Measurements from ENCODE around the gene PAAF1. TPM values are rescaled to one million over a fixed set of nuclear protein-coding genes. Genes with fewer than 3 reads are reported as not detected.
"Not testable (repeated sequence)": the region's sequence is repeated elsewhere in the genome, so short reads cannot be mapped to it uniquely, and the experiment has no call there.

PAAF1 gene
- total RNA-seq, 2 donors from 2014 or later: 32.0 to 40.6 TPM

- no peaks in the 10 kb centered on the region for H3K27me3 Mint-ChIP-seq
- ATAC-seq (replicated peaks): no peak
- H3K9me3 Mint-ChIP-seq: no peaks in the 10 kb centered on the region
- peaks cover 85% of the 10 kb centered on the region for H3K36me3 Mint-ChIP-seq (ENCODE audit: low read depth)
- H3K27ac Mint-ChIP-seq: peak overlapping the region; percentile 26
- no peak overlapping the region for H3K4me3 Mint-ChIP-seq
- H3K4me1 Mint-ChIP-seq: peaks cover 7% of the 10 kb centered on the region
These were observed 35.2 kb downstream of the PAAF1 start for GRCh38 chr11:73912026-73912425.

- Mint-ChIP-seq H3K4me3 (no peak overlapping the region), H3K4me1 (peaks cover 4% of the 10 kb centered on the region), H3K27ac (no peak overlapping the region), H3K36me3 (ENCODE audit: low read depth) (peaks cover 93% of the 10 kb centered on the region), H3K9me3 (no peaks in the 10 kb centered on the region), H3K27me3 (no peaks in the 10 kb centered on the region)
- ATAC-seq (replicated peaks): no peak
These were observed 36.7 kb downstream of the PAAF1 start for GRCh38 chr11:73913472-73913871.

- H3K9me3 Mint-ChIP-seq: no peaks in the 10 kb centered on the region
- H3K27ac Mint-ChIP-seq: no peak overlapping the region
- H3K4me3 Mint-ChIP-seq: no peak overlapping the region
- no peak for ATAC-seq (replicated peaks)
- no peaks in the 10 kb centered on the region for H3K27me3 Mint-ChIP-seq
- H3K4me1 Mint-ChIP-seq: peaks cover 3% of the 10 kb centered on the region
- H3K36me3 Mint-ChIP-seq (ENCODE audit: low read depth): peaks cover 96% of the 10 kb centered on the region
These were observed 37.5 kb downstream of the PAAF1 start for GRCh38 chr11:73914284-73914683.

GRCh38 chr11:73916435-73916834, 39.6 kb downstream of the PAAF1 start:
- H3K4me3 Mint-ChIP-seq: no peak overlapping the region
- ATAC-seq (replicated peaks): no peak
- no peaks in the 10 kb centered on the region for H3K9me3 Mint-ChIP-seq
- no peaks in the 10 kb centered on the region for H3K27me3 Mint-ChIP-seq
- H3K4me1 Mint-ChIP-seq: no peaks in the 10 kb centered on the region
- H3K27ac Mint-ChIP-seq: no peak overlapping the region
- H3K36me3 Mint-ChIP-seq (ENCODE audit: low read depth): peaks cover 88% of the 10 kb centered on the region

- H3K27me3 Mint-ChIP-seq: no peaks in the 10 kb centered on the region
- H3K36me3 Mint-ChIP-seq (ENCODE audit: low read depth): peaks cover 84% of the 10 kb centered on the region
- H3K27ac Mint-ChIP-seq: no peak overlapping the region
- no peaks in the 10 kb centered on the region for H3K9me3 Mint-ChIP-seq
- no peak for ATAC-seq (replicated peaks)
- H3K4me1 Mint-ChIP-seq: no peaks in the 10 kb centered on the region
- no peak overlapping the region for H3K4me3 Mint-ChIP-seq
These were observed 44.4 kb downstream of the PAAF1 start for GRCh38 chr11:73921180-73921579.

GRCh38 chr11:73929388-73929787, 52.6 kb downstream of the PAAF1 start:
- no peak for ATAC-seq (replicated peaks)
- H3K27ac Mint-ChIP-seq: no peak overlapping the region
- no peaks in the 10 kb centered on the region for H3K9me3 Mint-ChIP-seq
- H3K4me1 Mint-ChIP-seq: no peaks in the 10 kb centered on the region
- no peaks in the 10 kb centered on the region for H3K27me3 Mint-ChIP-seq
- H3K36me3 Mint-ChIP-seq (ENCODE audit: low read depth): peaks cover 95% of the 10 kb centered on the region
- no peak overlapping the region for H3K4me3 Mint-ChIP-seq

- Mint-ChIP-seq H3K4me1 (no peaks in the 10 kb centered on the region), H3K27me3 (no peaks in the 10 kb centered on the region), H3K9me3 (no peaks in the 10 kb centered on the region), H3K27ac (no peak overlapping the region), H3K4me3 (no peak overlapping the region), H3K36me3 (ENCODE audit: low read depth) (peaks cover 80% of the 10 kb centered on the region)
- ATAC-seq (replicated peaks): peak; percentile 66
These were observed 54.3 kb downstream of the PAAF1 start for GRCh38 chr11:73931039-73931645.

- Mint-ChIP-seq H3K27ac (no peak overlapping the region), H3K4me3 (no peak overlapping the region), H3K9me3 (no peaks in the 10 kb centered on the region), H3K36me3 (ENCODE audit: low read depth) (peaks cover 74% of the 10 kb centered on the region), H3K27me3 (no peaks in the 10 kb centered on the region), H3K4me1 (no peaks in the 10 kb centered on the region)
- ATAC-seq (replicated peaks): no peak
These were observed 55.2 kb downstream of the PAAF1 start for GRCh38 chr11:73931951-73932350.

GRCh38 chr11:73932781-73933180, 56.0 kb downstream of the PAAF1 start:
- Mint-ChIP-seq H3K4me3 (no peak overlapping the region), H3K9me3 (no peaks in the 10 kb centered on the region), H3K27ac (no peak overlapping the region), H3K4me1 (no peaks in the 10 kb centered on the region), H3K36me3 (ENCODE audit: low read depth) (peaks cover 66% of the 10 kb centered on the region), H3K27me3 (no peaks in the 10 kb centered on the region)
- no peak for ATAC-seq (replicated peaks)

GRCh38 chr11:73936047-73936446, 59.2 kb downstream of the PAAF1 start:
- H3K36me3 Mint-ChIP-seq (ENCODE audit: low read depth): peaks cover 33% of the 10 kb centered on the region
- H3K4me3 Mint-ChIP-seq; H3K27me3 Mint-ChIP-seq; H3K4me1 Mint-ChIP-seq; ATAC-seq (replicated peaks); H3K9me3 Mint-ChIP-seq; H3K27ac Mint-ChIP-seq: not testable (repeated sequence)

GRCh38 chr11:73939096-73939495, 62.3 kb downstream of the PAAF1 start:
- H3K9me3 Mint-ChIP-seq: peaks cover 3% of the 10 kb centered on the region
- peaks cover 5% of the 10 kb centered on the region for H3K36me3 Mint-ChIP-seq (ENCODE audit: low read depth)
- H3K27ac Mint-ChIP-seq: no peak overlapping the region
- peaks cover 4% of the 10 kb centered on the region for H3K4me1 Mint-ChIP-seq
- no peak overlapping the region for H3K4me3 Mint-ChIP-seq
- no peaks in the 10 kb centered on the region for H3K27me3 Mint-ChIP-seq
- ATAC-seq (replicated peaks): no peak

GRCh38 chr11:73940801-73941570, 64.2 kb downstream of the PAAF1 start:
- H3K9me3 Mint-ChIP-seq: peaks cover 3% of the 10 kb centered on the region

GRCh38 chr11:73942010-73942409, 65.2 kb downstream of the PAAF1 start:
- no peaks in the 10 kb centered on the region for H3K36me3 Mint-ChIP-seq (ENCODE audit: low read depth)

More at GRCh38 chr11:73940801-73941570, 64.2 kb downstream of the PAAF1 start:
- no peak for ATAC-seq (replicated peaks)
- Mint-ChIP-seq H3K4me1 (peaks cover 4% of the 10 kb centered on the region), H3K27ac (no peak overlapping the region), H3K27me3 (no peaks in the 10 kb centered on the region), H3K4me3 (no peak overlapping the region), H3K36me3 (ENCODE audit: low read depth) (no peaks in the 10 kb centered on the region)

GRCh38 chr11:73944085-73944484, 67.3 kb downstream of the PAAF1 start:
- no peak for ATAC-seq (replicated peaks)
- Mint-ChIP-seq H3K9me3 (peaks cover 3% of the 10 kb centered on the region), H3K27me3 (no peaks in the 10 kb centered on the region), H3K36me3 (ENCODE audit: low read depth) (no peaks in the 10 kb centered on the region), H3K4me1 (no peaks in the 10 kb centered on the region), H3K27ac (no peak overlapping the region), H3K4me3 (no peak overlapping the region)

More at GRCh38 chr11:73942010-73942409, 65.2 kb downstream of the PAAF1 start:
- no peak for ATAC-seq (replicated peaks)
- Mint-ChIP-seq H3K4me1 (peaks cover 4% of the 10 kb centered on the region), H3K4me3 (no peak overlapping the region), H3K27me3 (no peaks in the 10 kb centered on the region), H3K27ac (no peak overlapping the region), H3K9me3 (peaks cover 3% of the 10 kb centered on the region)

GRCh38 chr11:73944901-73945300, 68.1 kb downstream of the PAAF1 start:
- ATAC-seq (replicated peaks): no peak
- H3K36me3 Mint-ChIP-seq (ENCODE audit: low read depth): no peaks in the 10 kb centered on the region
- H3K9me3 Mint-ChIP-seq: peaks cover 3% of the 10 kb centered on the region
- H3K4me3 Mint-ChIP-seq: no peak overlapping the region
- H3K4me1 Mint-ChIP-seq: no peaks in the 10 kb centered on the region
- H3K27ac Mint-ChIP-seq: no peak overlapping the region
- no peaks in the 10 kb centered on the region for H3K27me3 Mint-ChIP-seq

Measured in activated T-helper 17 cell treated with anti-CD3 and anti-CD28 coated beads, Interleukin-2, amount 50 U/mL, for 72 hours (primary cell).